ENCODE measurements around the gene DOK1.

DOK1 gene

GRCh38 chr2:74571058-74571457, 16.5 kb downstream of the DOK1 start:
- FAIRE-seq: no peak

DNA sequence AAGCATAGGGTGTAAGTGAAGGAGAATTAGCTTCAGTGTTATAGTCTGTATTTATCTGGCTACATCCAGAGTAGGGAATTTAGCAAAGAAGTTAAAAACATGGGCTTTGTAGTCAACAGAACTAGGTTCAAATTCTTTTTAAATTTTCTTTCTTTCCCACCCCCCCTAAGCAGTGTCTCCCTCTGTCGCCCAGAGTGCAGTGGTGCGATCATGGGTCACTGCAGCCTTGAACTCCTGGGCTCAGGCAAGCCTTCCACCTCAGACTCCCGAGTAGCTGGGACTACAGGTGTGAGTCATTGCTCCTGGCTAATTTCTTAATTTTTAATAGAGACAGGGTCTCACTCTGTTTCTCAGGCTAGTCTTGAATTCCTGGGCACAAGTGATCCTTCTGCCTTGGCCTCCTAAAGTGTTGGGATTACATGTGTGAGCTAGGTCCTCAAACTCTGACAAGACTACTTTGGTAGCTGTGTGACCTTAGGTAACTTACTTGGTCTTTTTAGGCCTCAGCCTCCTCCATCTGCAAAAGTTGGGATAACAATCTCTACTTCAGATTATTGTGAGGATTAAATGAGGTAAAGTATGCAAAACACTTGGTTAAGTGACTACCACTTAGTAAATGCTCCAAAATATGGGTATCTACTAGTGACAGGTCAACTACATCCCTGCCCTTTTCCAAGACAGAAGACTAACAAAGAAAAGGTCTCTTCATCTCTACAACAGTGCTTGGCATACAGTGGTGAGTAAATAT, 17.8 kb downstream of the DOK1 start:
- FAIRE-seq: no peak

- FAIRE-seq: no peak
Observed at GRCh38 chr2:74573747-74574562, 19.4 kb downstream of the DOK1 start.

DNA sequence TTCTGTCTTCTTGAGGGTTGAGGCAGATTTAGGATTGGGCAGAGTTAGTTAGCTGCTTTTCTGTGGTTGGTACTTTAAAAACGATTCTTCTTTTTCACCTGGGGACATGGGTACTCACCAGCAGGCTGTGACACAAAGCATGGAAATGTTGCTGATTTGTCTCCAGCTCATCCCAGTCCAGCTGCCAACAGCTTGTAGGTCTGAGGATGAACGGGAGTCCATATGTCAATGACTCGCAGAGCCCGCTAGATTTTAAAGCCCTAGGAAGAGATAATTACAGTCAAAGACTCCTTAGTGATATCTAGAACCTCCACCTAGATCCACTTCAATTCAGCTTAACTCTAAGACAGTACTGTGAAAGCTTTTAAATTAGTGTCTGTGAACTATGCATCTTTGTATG, 20.8 kb downstream of the DOK1 start:
- FAIRE-seq: no peak

DNA sequence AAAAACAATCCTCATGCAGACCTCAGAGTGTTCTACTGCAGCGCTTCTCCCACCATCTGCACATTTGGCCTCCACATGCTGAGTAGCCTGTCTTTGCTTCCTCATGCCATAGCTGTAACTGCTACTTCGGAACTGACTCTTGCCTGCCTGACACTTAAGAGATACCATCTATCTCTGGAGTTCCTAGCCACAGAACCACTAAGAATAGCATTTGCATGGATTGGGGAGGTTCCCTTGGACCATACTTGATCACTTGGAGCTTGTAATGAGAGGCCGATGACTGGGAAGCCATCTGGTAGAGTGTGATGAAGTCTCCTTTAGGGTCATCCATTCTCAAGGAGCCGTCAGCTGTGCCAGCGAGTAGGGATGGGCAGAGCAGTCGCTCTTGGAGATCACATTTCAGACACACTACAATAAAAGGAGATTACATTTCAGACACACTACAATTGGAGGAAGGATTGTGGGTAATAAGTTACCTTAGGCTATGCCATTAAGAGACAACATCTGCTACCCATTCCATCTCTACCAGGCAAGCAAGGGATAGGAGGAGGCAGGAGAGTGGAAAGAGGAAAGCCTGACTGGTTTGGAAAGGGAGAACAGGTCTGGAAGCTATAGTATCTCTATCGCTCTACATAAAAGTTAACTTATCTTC, 21.8 kb downstream of the DOK1 start:
- FAIRE-seq: no peak

DNA sequence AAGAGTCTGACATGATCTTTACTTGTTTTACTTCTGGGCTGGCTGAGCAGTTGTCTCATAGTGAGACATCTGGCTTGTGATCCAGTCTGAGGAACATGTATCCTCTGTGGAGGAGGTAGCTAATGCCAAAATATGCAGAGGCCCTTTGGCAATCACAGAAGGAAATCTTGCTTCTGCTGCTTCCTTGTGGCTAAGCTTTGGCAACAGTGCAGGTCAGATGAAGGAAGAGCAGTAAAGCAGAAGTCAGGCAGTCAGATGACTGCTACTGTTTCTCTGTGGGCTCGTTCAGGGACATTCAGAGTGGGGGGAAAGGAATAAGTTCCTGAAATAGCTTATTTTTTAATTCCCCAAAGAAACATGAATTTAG, 22.3 kb downstream of the DOK1 start:
- FAIRE-seq: no peak

DNA sequence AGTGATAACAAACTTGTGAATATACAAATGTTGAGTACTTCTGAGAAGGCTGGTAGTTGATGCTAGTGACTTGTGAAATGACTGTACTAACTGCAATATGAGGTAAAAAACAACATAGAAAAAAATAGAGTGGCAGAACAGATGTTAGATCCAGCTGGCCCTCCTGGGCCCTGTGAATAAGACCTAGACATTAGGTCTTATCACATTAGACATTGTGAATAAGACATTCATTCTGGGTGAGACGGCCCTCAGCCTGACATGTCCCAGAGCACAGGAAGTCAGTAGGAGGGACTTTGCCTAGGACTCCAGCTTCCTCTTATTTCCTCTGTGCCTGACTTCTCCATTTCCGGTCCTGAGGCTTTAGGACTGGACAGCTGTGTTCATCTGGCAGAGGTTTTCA, 22.9 kb downstream of the DOK1 start:
- no peak for FAIRE-seq

GRCh38 chr2:74578408-74578807, 23.9 kb downstream of the DOK1 start:
- FAIRE-seq: no peak

DNA sequence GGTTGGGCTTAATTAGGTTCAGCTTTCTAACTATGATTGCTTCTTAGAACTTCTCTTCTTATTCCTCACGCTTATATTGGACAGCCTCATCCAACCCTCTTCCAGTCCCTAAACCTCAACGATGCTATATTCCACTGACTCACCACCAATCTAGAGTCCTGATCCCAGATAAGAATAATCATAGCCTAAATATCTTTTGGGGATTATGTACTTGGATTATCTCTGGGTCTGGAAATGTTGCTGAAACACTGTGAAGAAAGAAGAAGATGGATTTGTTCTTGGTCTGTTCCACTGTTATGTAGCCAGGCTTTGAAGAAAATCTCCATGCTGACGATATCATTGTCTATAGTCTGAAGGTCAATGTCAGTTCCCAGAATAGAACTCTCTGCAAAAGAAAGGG, 26.9 kb downstream of the DOK1 start:
- FAIRE-seq: no peak

DNA sequence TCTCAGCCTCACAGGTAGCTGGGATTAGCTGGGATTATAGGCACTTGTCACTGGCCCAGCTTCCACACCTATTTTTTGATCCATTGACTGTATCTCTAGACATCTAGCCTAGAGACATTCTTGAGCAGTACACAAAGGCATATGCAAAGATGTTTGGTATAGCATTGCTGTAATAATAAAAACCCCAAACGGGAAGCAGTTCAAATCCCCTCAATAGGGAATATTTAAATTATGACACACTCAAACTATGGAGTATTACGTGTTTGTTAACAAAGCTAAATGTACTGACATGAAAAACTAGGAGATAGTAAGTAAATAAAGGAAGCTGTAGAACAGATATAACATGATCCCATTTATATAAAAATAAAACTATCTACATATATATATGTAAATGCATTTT, 27.7 kb downstream of the DOK1 start:
- no peak for FAIRE-seq

GRCh38 chr2:74583504-74583903, 29.0 kb downstream of the DOK1 start:
- no peak for FAIRE-seq

- FAIRE-seq: no peak
Observed at GRCh38 chr2:74584088-74584645, 29.6 kb downstream of the DOK1 start.

GRCh38 chr2:74585406-74586185, 31.1 kb downstream of the DOK1 start:
- FAIRE-seq: no peak

GRCh38 chr2:74587664-74588277, 33.3 kb downstream of the DOK1 start:
- peak; percentile 92 for FAIRE-seq

DNA sequence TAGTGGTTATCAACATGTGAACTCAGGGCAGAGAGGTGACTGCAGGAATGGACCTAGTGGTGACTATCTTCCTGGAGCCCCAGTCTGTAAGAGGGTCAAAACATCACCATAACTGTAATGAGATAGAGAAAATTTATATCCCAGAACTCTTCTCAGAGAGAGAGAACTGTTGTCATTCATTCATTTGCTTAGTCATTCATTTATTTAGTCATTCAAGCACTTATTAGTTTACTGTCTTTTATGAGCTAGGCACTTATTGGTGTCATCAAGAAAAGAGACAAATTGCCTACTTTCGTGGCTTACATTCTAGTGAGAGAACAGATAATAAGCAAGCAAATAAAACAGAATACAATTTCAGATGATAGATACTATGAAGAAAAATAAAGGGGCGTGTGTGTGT, 34.1 kb downstream of the DOK1 start:
- no peak for FAIRE-seq

DNA sequence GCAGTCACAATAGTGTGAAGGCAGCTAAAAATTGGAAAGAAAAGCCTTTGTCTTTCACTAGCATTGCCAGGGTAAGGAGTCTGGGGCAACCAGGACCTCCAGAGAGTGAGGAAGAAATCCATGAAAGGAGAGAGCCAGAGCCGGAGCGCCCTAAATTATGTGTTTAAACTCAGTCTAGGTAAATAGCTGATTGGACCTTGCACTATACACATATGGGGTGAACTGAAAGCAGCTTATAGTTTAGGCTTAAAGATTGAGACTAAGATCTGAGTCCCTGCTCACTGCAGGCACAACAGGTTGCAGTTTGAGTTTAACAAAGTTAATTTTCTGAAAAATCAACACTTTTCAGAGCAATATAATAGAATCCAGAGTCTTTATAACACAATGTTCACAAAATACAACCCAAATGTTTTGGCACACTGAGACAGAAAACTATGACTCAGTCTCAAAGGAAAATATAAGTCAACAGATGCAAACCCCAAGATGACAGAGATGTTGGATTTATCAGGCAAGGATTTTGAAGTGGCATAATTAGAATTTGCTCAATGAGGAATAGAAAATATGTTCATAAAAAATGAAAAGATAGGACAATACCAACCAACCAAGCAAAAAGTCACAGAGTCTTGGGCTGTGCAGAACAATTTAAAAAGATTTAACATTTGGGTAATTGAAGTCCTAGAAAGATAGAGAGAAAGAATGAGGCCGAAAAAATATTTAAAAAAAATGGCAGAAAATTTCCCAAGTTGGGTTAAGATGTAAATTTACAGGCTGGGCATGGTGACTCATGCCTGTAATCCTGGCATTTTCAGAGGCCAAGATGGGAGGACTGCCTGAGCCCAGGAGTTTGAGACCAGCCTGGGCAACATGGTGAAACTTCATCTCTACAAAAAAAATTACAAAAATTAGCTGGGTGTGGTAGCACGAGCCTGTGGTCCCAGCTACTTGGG, 39.6 kb downstream of the DOK1 start:
- FAIRE-seq: no peak

GRCh38 chr2:74596584-74596983, 42.1 kb downstream of the DOK1 start:
- FAIRE-seq: no peak

GRCh38 chr2:74597410-74597809, 42.9 kb downstream of the DOK1 start:
- no peak for FAIRE-seq

GRCh38 chr2:74599676-74600075, 45.2 kb downstream of the DOK1 start:
- no peak for FAIRE-seq

DNA sequence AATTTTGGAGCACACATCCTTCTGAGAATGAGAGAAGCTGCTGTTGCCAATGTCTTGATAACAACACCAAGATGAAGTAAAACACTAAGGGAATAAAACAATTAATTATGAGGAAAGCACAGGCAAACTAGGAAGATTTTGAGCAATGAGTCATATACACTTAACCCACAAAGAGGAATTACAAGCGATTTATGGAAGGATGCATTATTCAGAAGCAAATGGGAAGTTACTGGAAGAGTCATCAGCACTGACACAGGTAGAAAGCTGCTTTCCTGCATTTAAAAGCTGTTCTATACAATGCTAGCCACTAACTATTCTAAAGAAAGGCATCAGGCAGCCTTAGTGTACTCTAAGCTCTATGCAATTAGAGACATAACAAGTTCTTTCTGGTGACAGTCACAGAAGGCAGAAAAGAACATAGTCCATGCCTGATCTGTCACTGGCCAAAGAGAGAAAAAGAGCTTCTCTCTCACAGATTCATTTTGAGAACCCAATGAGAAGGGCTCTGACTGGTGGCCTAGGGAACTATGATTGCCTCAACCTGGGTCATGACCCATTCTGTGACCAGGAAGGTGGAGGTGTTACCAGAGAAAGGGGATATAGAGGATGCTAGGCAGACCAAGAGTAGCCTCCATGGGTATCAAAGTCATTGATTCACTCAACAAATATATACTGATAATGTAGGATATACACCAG, 48.2 kb downstream of the DOK1 start:
- FAIRE-seq: no peak

Data from TTC549 (cell line).